WTC11 (cell line): ENCODE measurements around the gene BOD1. TPM values are rescaled to one million over a fixed set of nuclear protein-coding genes. Genes with fewer than 3 reads are reported as not detected.

Experiments used
- ATAC-seq: fragments of 200-7000 bp; cut with Tn5 transposase; 2 replicates; pipeline ENCODE4 v1.10.0; 2021; ENCODE audit warnings: mild to moderate bottlenecking, moderate library complexity
- Bru-seq: library from RNA; stranded (reverse); fragments of 400-500 nt; gene quantifications from one replicate; lab custom pipeline; 2021; lab: Mats Ljungman, UMichigan
- CTCF ChIA-PET: fragments of 300-600 bp; sonication (Branson Sonifier 250); formaldehyde crosslinking; loops from one replicate; lab custom pipeline; 2021; ENCODE audit warnings: antibody characterized with exemption; lab: Charles Lee
- POLR2A ChIA-PET: fragments of 350-600 bp; sonication (Branson Sonifier 250); formaldehyde crosslinking; loops from one replicate; lab custom pipeline; 2021; ENCODE audit warnings: antibody characterized with exemption; lab: Charles Lee
- DNase-seq: peaks from one replicate; pipeline ENCODE4 v3.0.0; 2021; ENCODE audit warnings: low spot score
- H3K27ac Mint-ChIP-seq: 2 replicates; pipeline ENCODE4 v1.8.0; 2021; ENCODE audit warnings: mixed read lengths
- H3K27me3 Mint-ChIP-seq: 2 replicates; pipeline ENCODE4 v1.8.0; 2021; ENCODE audit warnings: low read depth, mild to moderate bottlenecking, moderate library complexity, mixed read lengths
- H3K36me3 Mint-ChIP-seq: 2 replicates; pipeline ENCODE4 v1.8.0; 2021; ENCODE audit warnings: mixed read lengths
- H3K4me1 Mint-ChIP-seq: 2 replicates; pipeline ENCODE4 v1.8.0; 2022; ENCODE audit warnings: mixed read lengths
- H3K4me3 Mint-ChIP-seq: 2 replicates; pipeline ENCODE4 v1.8.0; 2021; ENCODE audit warnings: mild to moderate bottlenecking, moderate library complexity, mixed read lengths
- H3K9me3 Mint-ChIP-seq: 2 replicates; pipeline ENCODE4 v1.8.0; 2021; ENCODE audit warnings: mixed read lengths
- ATF1 ChIP-seq: sonication (generic); formaldehyde crosslinking; IDR thresholded peaks from 2 replicates; pipeline ENCODE4 v1.8.1; 2023; ENCODE audit warnings: mild to moderate bottlenecking, moderate library complexity, missing genetic modification reagents
- ATF2 ChIP-seq: sonication (generic); formaldehyde crosslinking; IDR thresholded peaks from 2 replicates; pipeline ENCODE4 v1.8.1; 2022; ENCODE audit warnings: low read depth, missing genetic modification reagents, borderline replicate concordance
- CBFB ChIP-seq: sonication (generic); formaldehyde crosslinking; IDR thresholded peaks from 2 replicates; pipeline ENCODE4 v1.8.1; 2022; ENCODE audit warnings: mild to moderate bottlenecking, low read depth, missing genetic modification reagents
- CDX4 ChIP-seq: fragments of 250-450 bp; sonication (Bioruptor Pico); IDR thresholded peaks from 2 replicates; pipeline ENCODE4 v1.9.0; 2021; ENCODE audit warnings: moderate library complexity, mild to moderate bottlenecking, inconsistent platforms, borderline replicate concordance
- CREM ChIP-seq: sonication (generic); formaldehyde crosslinking; IDR thresholded peaks from 2 replicates; pipeline ENCODE4 v1.8.1; 2022; ENCODE audit warnings: mild to moderate bottlenecking, missing genetic modification reagents, moderate library complexity
- ESRRA ChIP-seq: sonication (generic); formaldehyde crosslinking; IDR thresholded peaks from 2 replicates; pipeline ENCODE4 v1.8.1; 2022; ENCODE audit warnings: mild to moderate bottlenecking, missing genetic modification reagents, borderline replicate concordance
- GABPB1 ChIP-seq: sonication (generic); formaldehyde crosslinking; IDR thresholded peaks from 2 replicates; pipeline ENCODE4 v1.8.1; 2023; ENCODE audit warnings: mild to moderate bottlenecking, missing genetic modification reagents
- GTF2I ChIP-seq: fragments of 250-450 bp; sonication (Bioruptor Pico); conservative IDR thresholded peaks from 2 replicates; pipeline ENCODE4 v1.4.0; 2021; ENCODE audit warnings: mild to moderate bottlenecking
- HMGA2 ChIP-seq: fragments of 250-450 bp; sonication (Bioruptor Pico); IDR thresholded peaks from 2 replicates; pipeline ENCODE4 v1.4.0; 2021; ENCODE audit warnings: mild to moderate bottlenecking, moderate library complexity
- IRF2 ChIP-seq: sonication (generic); formaldehyde crosslinking; IDR thresholded peaks from 2 replicates; pipeline ENCODE4 v1.8.0; 2022; ENCODE audit warnings: low read depth, missing genetic modification reagents, borderline replicate concordance
- KAT7 ChIP-seq: sonication (generic); formaldehyde crosslinking; IDR thresholded peaks from 2 replicates; pipeline ENCODE4 v1.8.1; 2023; ENCODE audit warnings: missing genetic modification reagents, mild to moderate bottlenecking, borderline replicate concordance
- MAX ChIP-seq: sonication (generic); formaldehyde crosslinking; IDR thresholded peaks from 2 replicates; pipeline ENCODE4 v1.8.0; 2022; ENCODE audit warnings: mild to moderate bottlenecking, missing genetic modification reagents
- MLX ChIP-seq: sonication (generic); formaldehyde crosslinking; IDR thresholded peaks from 2 replicates; pipeline ENCODE4 v1.8.1; 2023; ENCODE audit warnings: mild to moderate bottlenecking, missing genetic modification reagents, moderate library complexity
- NFATC4 ChIP-seq: fragments of 250-450 bp; sonication (Bioruptor Pico); IDR thresholded peaks from 2 replicates; pipeline ENCODE4 v1.9.0; 2021; ENCODE audit warnings: mild to moderate bottlenecking
- NR1H2 ChIP-seq: sonication (generic); formaldehyde crosslinking; IDR thresholded peaks from 2 replicates; pipeline ENCODE4 v1.9.0; 2021; ENCODE audit warnings: mild to moderate bottlenecking, moderate library complexity, missing genetic modification reagents
- OVOL2 ChIP-seq: fragments of 250-450 bp; sonication (Bioruptor Pico); IDR thresholded peaks from 2 replicates; pipeline ENCODE4 v1.9.0; 2021; ENCODE audit warnings: mild to moderate bottlenecking, borderline replicate concordance
- SMAD3 ChIP-seq: sonication (generic); formaldehyde crosslinking; IDR thresholded peaks from 2 replicates; pipeline ENCODE4 v1.8.0; 2022; ENCODE audit warnings: missing genetic modification reagents, mild to moderate bottlenecking, borderline replicate concordance
- TCF7 ChIP-seq: sonication (generic); formaldehyde crosslinking; IDR thresholded peaks from 2 replicates; pipeline ENCODE4 v1.8.0; 2022; ENCODE audit warnings: mild to moderate bottlenecking, low read depth, missing genetic modification reagents, moderate library complexity
- TEAD1 ChIP-seq: sonication (generic); formaldehyde crosslinking; IDR thresholded peaks from 2 replicates; pipeline ENCODE4 v1.8.0; 2022; ENCODE audit warnings: mild to moderate bottlenecking, missing genetic modification reagents
- USF2 ChIP-seq: sonication (generic); formaldehyde crosslinking; IDR thresholded peaks from 2 replicates; pipeline ENCODE4 v1.8.1; 2023; ENCODE audit warnings: mild to moderate bottlenecking, missing genetic modification reagents, moderate library complexity
- ZBTB21 ChIP-seq: sonication (generic); formaldehyde crosslinking; IDR thresholded peaks from 2 replicates; pipeline ENCODE4 v1.8.1; 2023; ENCODE audit warnings: mild to moderate bottlenecking, missing genetic modification reagents, borderline replicate concordance
- ZNF219 ChIP-seq: sonication (generic); formaldehyde crosslinking; IDR thresholded peaks from 2 replicates; pipeline ENCODE4 v1.8.0; 2023; ENCODE audit warnings: missing genetic modification reagents, mild to moderate bottlenecking, borderline replicate concordance
- ZNF263 ChIP-seq: sonication (generic); formaldehyde crosslinking; IDR thresholded peaks from 2 replicates; pipeline ENCODE4 v1.8.1; 2022; ENCODE audit warnings: low read depth, mild to moderate bottlenecking, moderate library complexity, missing genetic modification reagents
- ZNF317 ChIP-seq: sonication (generic); formaldehyde crosslinking; IDR thresholded peaks from 2 replicates; pipeline ENCODE4 v1.8.1; 2023; ENCODE audit warnings: low read depth, mild to moderate bottlenecking, moderate library complexity, missing genetic modification reagents, borderline replicate concordance
- ZNF425 ChIP-seq: fragments of 250-450 bp; sonication (Bioruptor Pico); conservative IDR thresholded peaks from 2 replicates; pipeline ENCODE4 v1.9.0; 2021; ENCODE audit warnings: mild to moderate bottlenecking
- long read RNA-seq, 3 experiments: library from RNA in 1 of 3; library from capped mRNA in 1 of 3; library from polyadenylated mRNA in 1 of 3; unstranded in 2 of 3; stranded (forward) in 1 of 3; transcript quantifications; one replicate each; pipeline ENCODE4 v2.0.0, GENCODE V29; 2021
- total RNA-seq: library from RNA; stranded (reverse); gene quantifications from 3 replicates; pipeline ENCODE4 v1.2.3, GENCODE V29; 2021
- TF ChIP-seq, protein P1 (sequence below): sonication (generic); formaldehyde crosslinking; IDR thresholded peaks from 2 replicates; pipeline ENCODE4 v1.8.1; 2023; ENCODE audit warnings: mild to moderate bottlenecking, missing genetic modification reagents
- TF ChIP-seq, protein P2 (sequence below): fragments of 250-450 bp; sonication (Bioruptor Pico); IDR thresholded peaks from 2 replicates; pipeline ENCODE4 v1.9.0; 2021; ENCODE audit warnings: mild to moderate bottlenecking

BOD1 gene
- total RNA-seq (117 to 123 TPM (median 120 TPM) in 3 replicates), Bru-seq, nascent RNA (percentile 98 among the genes with signal in this experiment)
- long read RNA-seq, experiment 1, transcript BOD1-202 (4 exons, 1,562 nt) = major isoform, 232 of 293 reads
- long read RNA-seq, experiment 1, transcript BOD1-201 (3 exons, 1,286 nt) = minor isoform, 10 of 293 reads
- long read RNA-seq, experiment 1, transcript BOD1-207 (2 exons, 736 nt) = minor isoform, 6 of 293 reads
- long read RNA-seq, experiment 1, partial matches to known transcripts = 2 of 293 reads
- long read RNA-seq, experiment 1, other reads (novel, unspliced or antisense) = 38 of 293 reads
- long read RNA-seq, experiment 2, transcript BOD1-206 (2 exons, 814 nt) = minor isoform, 6 of 215 reads
- long read RNA-seq, experiment 2, transcript BOD1-207 (2 exons, 736 nt) = minor isoform, 6 of 215 reads
- long read RNA-seq, experiment 2, transcript BOD1-202 (4 exons, 1,562 nt) = major isoform, 114 of 215 reads
- long read RNA-seq, experiment 2, transcript BOD1-201 (3 exons, 1,286 nt) = minor isoform, 7 of 215 reads
- long read RNA-seq, experiment 2, partial matches to known transcripts = 4 of 215 reads
- long read RNA-seq, experiment 2, other reads (novel, unspliced or antisense) = 78 of 215 reads
- long read RNA-seq, experiment 3, partial matches to known transcripts = 0 of 2 reads
- long read RNA-seq, experiment 3, other reads (novel, unspliced or antisense) = 1 of 2 reads

GRCh38 chr5:173616577-173617118, at the start of gene BOD1:
BOD1 (minus strand) TSS chr5:173616650; CDS start chr5:173616436, 214 bp downstream.
- ChIA-PET POLR2A (interaction anchor here (0.8 to 1.3 kb wide), 3 partner anchors 20 to 356 kb away, joined by 3 to 8 read pairs (median 6); partner anchors contain the start of gene CPEB4), CTCF (interaction anchor here (0.7 to 2.3 kb wide), 34 partner anchors 12 to 701 kb away, joined by 3 to 19 read pairs (median 5); partner anchors contain the start of genes CPEB4 and NSG2)
- ATAC-seq = peak; percentile 96
- Mint-ChIP-seq H3K27ac (peak within 1 kb of the TSS; percentile 86), H3K9me3 (no peaks in the 10 kb centered on the region), H3K4me1 (peaks cover 45% of the 10 kb centered on the region), H3K4me3 (peak within 1 kb of the TSS; percentile 92), H3K36me3 (peaks cover 26% of the 10 kb centered on the region), H3K27me3 (no peaks in the 10 kb centered on the region)
- DNase-seq = peak; percentile 96
- TF ChIP-seq ZNF263 (no peak), CDX4 (CRISPR knock-in tag) (no peak), ZNF317 (CRISPR knock-in tag) (no peak), ESRRA (CRISPR knock-in tag) (no peak), KAT7 (no peak), USF2 (CRISPR knock-in tag) (peak; percentile 85), OVOL2 (no peak), NFATC4 (no peak), MAX (CRISPR knock-in tag) (0 out of 2 replicates have a peak, but pooled peaks have one; percentile 17), GTF2I (CRISPR knock-in tag) (no peak), TEAD1 (CRISPR knock-in tag) (0 out of 2 replicates have a peak, but pooled peaks have one; percentile 39), CBFB (CRISPR knock-in tag) (no peak), SMAD3 (CRISPR knock-in tag) (no peak), NR1H2 (CRISPR knock-in tag) (no peak), ATF1 (CRISPR knock-in tag) (no peak), GABPB1 (no peak), HMGA2 (CRISPR knock-in tag) (no peak), IRF2 (CRISPR knock-in tag) (no peak), MLX (CRISPR knock-in tag) (no peak), ATF2 (no peak), ZBTB21 (CRISPR knock-in tag) (no peak), ZNF425 (no peak), ZNF219 (no peak), TCF7 (CRISPR knock-in tag) (no peak), CREM (CRISPR knock-in tag) (peak; percentile 94; the same call in 1 of the 2 replicates)
- TF ChIP-seq, protein P1, sequence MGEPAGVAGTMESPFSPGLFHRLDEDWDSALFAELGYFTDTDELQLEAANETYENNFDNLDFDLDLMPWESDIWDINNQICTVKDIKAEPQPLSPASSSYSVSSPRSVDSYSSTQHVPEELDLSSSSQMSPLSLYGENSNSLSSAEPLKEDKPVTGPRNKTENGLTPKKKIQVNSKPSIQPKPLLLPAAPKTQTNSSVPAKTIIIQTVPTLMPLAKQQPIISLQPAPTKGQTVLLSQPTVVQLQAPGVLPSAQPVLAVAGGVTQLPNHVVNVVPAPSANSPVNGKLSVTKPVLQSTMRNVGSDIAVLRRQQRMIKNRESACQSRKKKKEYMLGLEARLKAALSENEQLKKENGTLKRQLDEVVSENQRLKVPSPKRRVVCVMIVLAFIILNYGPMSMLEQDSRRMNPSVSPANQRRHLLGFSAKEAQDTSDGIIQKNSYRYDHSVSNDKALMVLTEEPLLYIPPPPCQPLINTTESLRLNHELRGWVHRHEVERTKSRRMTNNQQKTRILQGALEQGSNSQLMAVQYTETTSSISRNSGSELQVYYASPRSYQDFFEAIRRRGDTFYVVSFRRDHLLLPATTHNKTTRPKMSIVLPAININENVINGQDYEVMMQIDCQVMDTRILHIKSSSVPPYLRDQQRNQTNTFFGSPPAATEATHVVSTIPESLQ (CRISPR knock-in tag) = no peak
- TF ChIP-seq, protein P2, sequence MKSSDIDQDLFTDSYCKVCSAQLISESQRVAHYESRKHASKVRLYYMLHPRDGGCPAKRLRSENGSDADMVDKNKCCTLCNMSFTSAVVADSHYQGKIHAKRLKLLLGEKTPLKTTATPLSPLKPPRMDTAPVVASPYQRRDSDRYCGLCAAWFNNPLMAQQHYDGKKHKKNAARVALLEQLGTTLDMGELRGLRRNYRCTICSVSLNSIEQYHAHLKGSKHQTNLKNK (CRISPR knock-in tag) = no peak
